NCI-H774 (cell line): ENCODE results near the gene CD72.

Experiments used
- DNase-seq: peaks from one replicate; lab custom pipeline; 2025; lab: John Stamatoyannopoulos, UW

Gene CD72

GRCh38 chr9:35618325-35618727, at the start of gene CD72:
TSS of gene CD72 (minus strand) at chr9:35618413. CDS start at chr9:35618303, 110 bp downstream.
- DNase-seq = no peak

- no peak for DNase-seq
Measured at GRCh38 chr9:35667939-35668338, 49.7 kb upstream of the CD72 start.

- DNase-seq = no peak
Measured at GRCh38 chr9:35666549-35666948, 48.3 kb upstream of the CD72 start.

GRCh38 chr9:35666045-35666444, 47.8 kb upstream of the CD72 start:
- no peak for DNase-seq

- no peak for DNase-seq
Measured at GRCh38 chr9:35665471-35665818, 47.2 kb upstream of the CD72 start.

- peak; percentile 80 for DNase-seq
Measured at GRCh38 chr9:35664531-35665470, 46.6 kb upstream of the CD72 start, which contains the start of gene ARHGEF39. TSS of gene ARHGEF39 (minus strand) at chr9:35665195. CDS start at chr9:35665169, 26 bp downstream.

- DNase-seq = no peak
Measured at GRCh38 chr9:35662437-35662836, 44.2 kb upstream of the CD72 start.

- DNase-seq = no peak
Measured at GRCh38 chr9:35661756-35662350, 43.6 kb upstream of the CD72 start.

- no peak for DNase-seq
Measured at GRCh38 chr9:35660966-35661415, 42.8 kb upstream of the CD72 start.

- no peak for DNase-seq
Measured at GRCh38 chr9:35659340-35659739, 41.1 kb upstream of the CD72 start.

GRCh38 chr9:35658968-35659220, 40.7 kb upstream of the CD72 start:
- no peak for DNase-seq

GRCh38 chr9:35658137-35658967, 40.1 kb upstream of the CD72 start, which contains the start of gene CCDC107:
TSS of gene CCDC107 (plus strand) at chr9:35658292. CDS start at chr9:35658380, 88 bp downstream.
- peak; percentile 71 for DNase-seq

GRCh38 chr9:35657546-35658136, 39.4 kb upstream of the CD72 start, which contains the start of gene RMRP:
TSS of gene RMRP (minus strand) at chr9:35658019.
- peak; percentile 97 for DNase-seq

GRCh38 chr9:35656831-35657545, 38.8 kb upstream of the CD72 start:
- DNase-seq = no peak

- no peak for DNase-seq
Measured at GRCh38 chr9:35656348-35656747, 38.1 kb upstream of the CD72 start.

- no peak for DNase-seq
Measured at GRCh38 chr9:35653611-35654010, 35.4 kb upstream of the CD72 start.

- DNase-seq = no peak
Measured at GRCh38 chr9:35652829-35653209, 34.6 kb upstream of the CD72 start.

- peak; percentile 18 for DNase-seq
Measured at GRCh38 chr9:35651956-35652828, 34.0 kb upstream of the CD72 start.

GRCh38 chr9:35650341-35651158, 32.3 kb upstream of the CD72 start, which contains the start of gene SIT1:
TSS of gene SIT1 (minus strand) at chr9:35650931. CDS start at chr9:35650853, 78 bp downstream.
- DNase-seq = no peak
